ENCODE data around the gene MTPN. TPM values are rescaled to one million over a fixed set of nuclear protein-coding genes. Genes with fewer than 3 reads are reported as not detected.

The MTPN gene
- polyA plus RNA-seq, 3 donors = 73.6 to 156 (median 142) TPM

- WGBS (ENCODE audit: insufficient coverage) = 81% methylated on average over 3 of the region's 5 CpGs
These were observed 99.4 kb downstream of the MTPN start for GRCh38 chr7:135877805-135878204.

More at GRCh38 chr7:135877805-135878204, 99.4 kb downstream of the MTPN start:
- no peaks in the 10 kb centered on the region for H3K9me3 ChIP-seq (replicated peaks in 1 of 2; ENCODE audit: control insufficient read depth in 1 of 2, insufficient read depth in 1 of 2, low read length in 2 of 2)
- Mint-ChIP-seq H3K36me3 (no peaks in the 10 kb centered on the region), H3K9me3 (peaks cover 0 to 7% (median 2%) of the 10 kb centered on the region in 7 donors), H3K4me3 (no peak overlapping the region), H3K27ac (no peak overlapping the region), H3K4me1 (no peaks in the 10 kb centered on the region), H3K27me3 (ENCODE audit: low read depth in 3 of 3) (peaks cover 0 to 1% (median 0%) of the 10 kb centered on the region in 3 donors)
- intact Hi-C loops (cut with micrococcal nuclease) = no loop called here
- H3K27ac ChIP-seq (ENCODE audit: low read depth in 1 of 2, low read length in 2 of 2) = no peak overlapping the region
- no peaks in the 10 kb centered on the region for H3K4me1 ChIP-seq (ENCODE audit: control insufficient read depth in 1 of 2, insufficient read depth in 2 of 2, low read length in 2 of 2)
- H4K20me1 ChIP-seq (ENCODE audit: insufficient read depth, low read length) = no peaks in the 10 kb centered on the region
- H3K4me2 ChIP-seq (replicated peaks; ENCODE audit: extremely low read depth, low read length, poor library complexity, severe bottlenecking) = no peak overlapping the region
- H3K4me3 ChIP-seq (replicated peaks in 1 of 3; ENCODE audit: low read depth in 2 of 3, low read length in 3 of 3) = no peak overlapping the region
- no peak for DNase-seq
- H3K9ac ChIP-seq (ENCODE audit: insufficient read depth, low read length, poor library complexity, severe bottlenecking) = no peak overlapping the region
- no peak overlapping the region for H2AFZ ChIP-seq (ENCODE audit: insufficient read depth, low read depth, low read length, poor library complexity, severe bottlenecking)
- no peaks in the 10 kb centered on the region for H3K27me3 ChIP-seq (ENCODE audit: control insufficient read depth in 2 of 2, insufficient read depth in 2 of 2, low read length in 2 of 2)
- no peaks in the 10 kb centered on the region for H3K79me2 ChIP-seq (ENCODE audit: insufficient read depth, low read length)
- TF ChIP-seq CTCF (IDR thresholded peaks at IDR 0.05) = no peak
- no peaks in the 10 kb centered on the region for H3K36me3 ChIP-seq (replicated peaks in 1 of 2; ENCODE audit: control insufficient read depth in 1 of 2, insufficient read depth in 2 of 2, low read length in 2 of 2)

Small RNA genes within 50 kb of the gene (small RNA-seq; reads per million reads assigned to genes)
- gene RNU6-223P (ENCODE audit: insufficient read length, low read depth) = not detected

Other genes with a start within 250 kb of the MTPN start
- not detected for gene SLC13A4, start 249.2 kb downstream of the MTPN start, polyA plus RNA-seq
- not detected for gene FAM180A, start 228.5 kb downstream of the MTPN start, polyA plus RNA-seq

Data from CD14-positive monocyte (primary cell).